Fibroblast of skin of scalp (primary cell): Measurements from ENCODE around the gene RGCC.
A peak's percentile ranks its signal among the peaks of the same experiment; 100 is the strongest.
"Not testable (repeated sequence)": the region's sequence is repeated elsewhere in the genome, so short reads cannot be mapped to it uniquely, and the experiment has no call there.

Source experiments
- DNase-seq: peaks from one replicate; pipeline ENCODE4 v3.0.0-alpha.2; 2013

Gene RGCC

DNA sequence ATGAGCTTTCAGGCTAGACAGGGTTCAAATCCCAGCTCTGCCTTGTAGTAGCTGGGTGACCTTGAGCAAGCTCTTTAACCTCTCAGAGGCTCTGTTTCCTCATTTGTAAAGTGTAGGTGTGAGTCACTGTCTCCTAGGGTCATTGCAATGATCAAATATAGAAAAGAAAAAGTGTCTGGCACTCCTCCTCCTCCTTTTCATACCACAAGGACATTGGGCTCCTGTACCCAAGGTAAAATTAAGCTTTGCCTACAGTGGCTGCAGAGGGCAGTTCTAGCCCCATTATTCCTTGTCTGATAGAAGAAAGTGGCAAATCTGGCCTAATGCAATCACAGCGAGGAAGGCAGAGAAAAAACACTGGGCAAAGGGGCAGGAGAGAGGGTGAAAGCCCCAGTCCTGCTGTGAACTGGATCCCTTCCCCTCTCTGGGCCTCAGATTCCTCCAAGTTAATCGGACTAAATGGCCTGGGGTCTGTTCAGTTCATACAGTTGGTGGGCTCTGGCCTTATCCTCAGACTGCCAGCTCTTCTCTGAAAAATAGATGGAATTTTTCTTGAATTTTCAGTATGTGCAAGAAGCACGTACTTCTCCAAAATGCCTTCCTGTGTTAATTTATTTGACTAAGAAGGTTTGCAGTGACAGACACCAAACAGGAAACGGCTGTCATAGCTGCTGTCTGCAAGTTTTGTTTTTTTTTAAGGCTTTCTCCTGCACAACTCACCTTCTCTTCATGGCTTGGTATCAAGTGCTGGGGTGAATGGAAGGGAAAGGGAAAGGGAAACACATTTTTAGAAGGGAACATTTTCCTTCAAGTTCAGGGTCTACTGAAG is 35.3 kb downstream of the RGCC start:
- DNase-seq = no peak

GRCh38 chr13:41494202-41494601 is 36.9 kb downstream of the RGCC start:
- no peak for DNase-seq

GRCh38 chr13:41495044-41495443 is 37.7 kb downstream of the RGCC start:
- DNase-seq = no peak

DNA sequence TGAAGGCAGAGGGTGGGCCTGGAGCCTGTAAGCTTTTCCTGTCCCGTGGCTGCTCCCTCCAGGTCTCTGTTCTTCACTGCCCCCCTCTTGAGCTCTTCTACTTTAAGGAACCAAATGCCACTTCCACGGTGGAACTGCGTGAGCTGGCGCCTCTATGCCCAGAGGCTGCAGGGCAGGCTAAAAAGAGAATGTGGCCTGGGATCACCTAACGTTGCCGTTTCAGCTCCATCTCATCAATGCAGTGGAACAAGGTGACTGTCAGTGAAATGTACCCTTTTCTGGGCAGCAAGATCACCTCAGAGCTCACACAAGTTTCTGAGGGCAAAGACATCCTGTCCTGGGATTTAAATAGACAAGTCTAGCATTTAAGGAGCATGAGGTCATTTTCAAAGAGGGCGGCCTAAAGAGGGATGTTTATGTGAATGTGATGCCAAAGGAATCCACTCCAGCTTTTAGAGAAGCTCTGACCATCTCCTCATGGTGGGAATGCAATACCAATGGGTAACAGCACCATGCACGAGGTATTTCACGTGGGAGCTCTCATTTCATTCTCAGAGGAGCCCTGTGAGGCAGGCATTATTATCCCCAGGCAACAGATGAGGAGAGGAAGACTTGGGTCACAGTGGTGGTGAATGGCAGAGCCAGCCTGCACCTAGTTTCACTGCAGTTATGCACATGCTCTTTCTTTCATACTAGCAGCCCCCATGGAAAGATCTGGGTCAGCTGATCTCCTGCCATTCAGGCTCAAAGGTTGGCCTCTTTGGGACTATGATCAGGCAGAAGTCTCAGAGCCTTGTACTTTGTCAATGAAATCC is 39.3 kb downstream of the RGCC start:
- peak; percentile 61 for DNase-seq

- DNase-seq = no peak
Observed at GRCh38 chr13:41497436-41497835, 40.1 kb downstream of the RGCC start.

- DNase-seq = no peak
Observed at GRCh38 chr13:41499452-41499851, 42.1 kb downstream of the RGCC start.

DNA sequence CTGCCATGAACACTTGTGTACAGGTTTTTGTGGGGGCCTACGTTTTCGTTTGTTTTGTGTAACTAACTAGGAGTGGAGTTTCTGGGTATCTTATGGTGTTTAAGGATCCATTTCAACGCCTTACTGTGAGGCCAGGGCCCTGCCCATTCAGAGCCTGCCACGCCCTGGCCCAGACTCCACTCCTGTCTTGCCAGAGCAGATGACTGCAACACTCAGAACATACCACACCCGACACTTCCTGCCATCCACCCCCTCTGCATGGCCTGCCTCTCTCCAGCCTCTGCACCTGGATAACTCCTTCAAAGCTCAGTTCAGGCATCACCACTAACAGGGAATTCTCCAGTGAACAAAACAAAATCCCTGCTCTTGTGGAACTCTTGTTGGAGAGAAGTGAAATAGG is 43.2 kb downstream of the RGCC start:
- DNase-seq = no peak

DNA sequence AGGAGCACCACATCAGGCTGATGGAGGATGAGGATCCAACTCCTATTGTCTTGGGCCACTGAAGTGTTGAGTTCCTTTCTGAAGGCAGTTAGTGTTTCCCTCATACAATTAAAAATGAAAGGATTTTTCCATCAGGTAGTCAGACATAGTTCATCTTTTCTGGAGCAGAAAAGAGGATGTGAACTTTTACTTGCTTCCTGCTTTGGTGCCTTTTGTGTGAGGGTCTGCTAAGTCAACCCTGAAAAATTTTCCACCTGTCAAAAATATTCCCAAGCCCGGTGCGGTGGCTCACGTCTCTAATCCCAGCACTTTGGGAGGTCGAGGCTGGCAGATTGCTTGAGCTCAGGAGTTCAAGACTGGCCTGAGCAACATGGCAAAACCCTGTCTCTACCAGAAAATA is 43.9 kb downstream of the RGCC start:
- DNase-seq = no peak

GRCh38 chr13:41502031-41502430 is 44.7 kb downstream of the RGCC start:
- no peak for DNase-seq

DNA sequence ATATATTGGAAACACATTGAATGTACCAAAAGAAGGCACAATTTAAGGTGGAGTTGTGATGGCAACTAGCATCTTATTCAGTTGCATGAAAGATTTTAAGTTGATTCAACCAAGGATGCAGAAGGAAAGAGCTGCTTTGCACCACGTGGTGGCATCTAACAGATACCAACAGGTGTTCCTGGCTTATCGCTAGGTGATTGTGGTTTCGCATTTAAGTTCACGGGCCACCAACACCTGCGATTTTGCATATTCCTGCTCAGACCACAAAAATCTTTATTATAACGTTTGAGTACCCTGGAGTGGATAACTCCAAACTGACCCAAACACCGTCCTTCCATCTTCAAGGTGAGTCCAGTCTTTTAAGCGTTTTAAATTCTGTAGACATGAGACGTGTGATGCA is 45.3 kb downstream of the RGCC start:
- no peak for DNase-seq

DNA sequence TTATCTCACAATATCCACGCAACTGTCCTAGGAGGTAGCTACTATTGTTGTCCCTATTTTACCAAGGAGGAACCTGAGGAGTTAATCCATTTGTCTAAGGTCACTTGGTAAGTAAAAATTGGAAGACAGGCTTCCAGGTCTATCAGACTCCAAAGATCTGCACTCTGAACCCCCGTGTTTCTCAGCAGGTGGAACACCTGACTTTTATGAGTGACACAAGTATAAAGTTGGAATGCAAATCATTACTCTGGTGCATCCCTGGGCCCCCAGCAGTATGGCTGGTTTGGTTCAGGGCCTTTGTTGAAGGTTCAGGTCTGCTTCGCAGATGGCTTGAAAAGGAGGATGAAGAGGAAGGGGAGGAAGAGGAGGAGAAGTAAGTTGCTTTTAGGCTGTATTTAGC is 46.0 kb downstream of the RGCC start:
- no peak for DNase-seq

- DNase-seq = not testable (repeated sequence)
Observed at GRCh38 chr13:41504657-41505056, 47.3 kb downstream of the RGCC start.

- DNase-seq = peak; percentile 91
Observed at GRCh38 chr13:41505209-41505835, 48.0 kb downstream of the RGCC start.

DNA sequence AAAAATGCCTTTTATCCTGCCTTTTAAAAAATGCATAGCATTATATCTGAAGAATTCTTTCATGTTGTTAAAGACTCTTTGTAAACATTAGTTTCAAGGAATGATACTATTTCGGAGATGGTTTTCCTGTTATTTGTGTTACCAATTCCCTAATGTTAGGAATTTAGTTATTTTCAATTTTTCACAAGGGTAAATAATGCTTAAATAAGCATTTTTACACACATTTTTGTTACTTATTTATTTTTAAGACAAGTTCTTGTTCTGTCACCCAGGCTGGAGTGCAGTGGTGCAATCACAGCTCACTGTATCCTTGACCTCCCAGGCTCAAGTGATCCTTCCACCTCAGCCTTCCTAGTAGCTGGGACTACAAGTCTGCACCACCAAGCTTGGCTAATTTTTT is 49.0 kb downstream of the RGCC start:
- DNase-seq = no peak

- no peak for DNase-seq
Observed at GRCh38 chr13:41509971-41510370, 52.6 kb downstream of the RGCC start.

- DNase-seq = no peak
Observed at GRCh38 chr13:41511827-41512226, 54.5 kb downstream of the RGCC start.

GRCh38 chr13:41512441-41512840 is 55.1 kb downstream of the RGCC start:
- no peak for DNase-seq

DNA sequence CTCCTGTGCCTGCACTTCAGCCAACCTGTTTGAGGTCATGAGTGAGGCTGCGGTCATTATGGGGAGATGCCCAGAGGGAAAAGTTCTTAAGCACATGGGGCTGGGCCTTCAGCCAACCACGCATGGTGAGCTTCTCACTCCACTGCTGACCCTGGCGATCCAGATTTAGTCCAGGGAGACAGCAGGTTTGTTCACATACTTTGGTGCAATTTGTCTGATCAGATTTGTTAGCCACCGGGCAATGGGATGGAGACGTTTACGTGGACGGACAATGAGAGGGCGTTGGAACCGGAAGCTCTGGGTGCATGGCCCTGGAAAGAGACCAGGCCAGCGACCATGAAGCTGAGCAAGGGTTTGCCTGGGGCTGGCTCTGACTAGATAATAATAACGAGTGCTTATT is 56.2 kb downstream of the RGCC start:
- DNase-seq = no peak

DNA sequence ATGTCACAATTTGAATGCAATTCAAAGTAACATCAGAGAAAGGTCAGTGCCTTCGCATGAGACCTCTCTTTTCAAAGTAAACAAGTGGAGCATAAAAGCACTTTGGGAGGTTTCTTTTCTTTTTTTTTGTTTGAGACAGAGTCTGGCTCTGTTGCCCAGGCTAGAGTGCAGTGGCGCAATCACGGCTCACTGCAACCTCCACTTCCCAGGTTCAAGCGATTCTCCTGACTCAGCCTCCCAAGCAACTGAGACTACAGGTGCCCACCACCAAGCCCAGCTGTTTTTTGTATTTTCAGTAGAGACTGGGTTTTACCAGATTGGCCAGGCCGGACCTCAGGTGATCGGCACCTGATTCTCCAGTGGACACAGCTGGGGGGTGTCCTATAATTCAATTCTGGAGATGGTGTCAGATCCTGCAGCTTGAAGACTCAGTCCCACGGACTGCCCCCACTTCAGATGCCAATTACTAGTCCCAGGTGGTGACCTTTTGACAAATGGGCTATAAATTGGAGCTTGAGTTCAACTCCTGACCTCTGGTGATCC is 57.6 kb downstream of the RGCC start:
- DNase-seq = no peak

GRCh38 chr13:41515491-41516139 is 58.3 kb downstream of the RGCC start:
- DNase-seq = no peak

- DNase-seq = no peak
Observed at GRCh38 chr13:41516166-41516565, 58.8 kb downstream of the RGCC start.

- no peak for DNase-seq
Observed at GRCh38 chr13:41516760-41517159, 59.4 kb downstream of the RGCC start.
